HG03108 (cell line): Measurements from ENCODE around the gene KDM6B.
"Not testable (repeated sequence)": the region's sequence is repeated elsewhere in the genome, so short reads cannot be mapped to it uniquely, and the experiment has no call there.

Experiments used
- ATAC-seq: cut with Tn5 transposase; IDR thresholded peaks from one replicate; pipeline ENCODE4 v1.9.1; 2021; ENCODE audit warnings: moderate library complexity; ENCODE audit not compliant: unreplicated experiment

The KDM6B gene

GRCh38 chr17:7850701-7851437 is 16.9 kb downstream of the KDM6B start:
- no peak for ATAC-seq

- ATAC-seq: peak; percentile 75
Observed at GRCh38 chr17:7851438-7852261, 17.6 kb downstream of the KDM6B start.

GRCh38 chr17:7852262-7852670 is 18.2 kb downstream of the KDM6B start:
- no peak for ATAC-seq

- no peak for ATAC-seq
Observed at GRCh38 chr17:7852919-7853690, 19.1 kb downstream of the KDM6B start.

GRCh38 chr17:7853691-7854038 is 19.6 kb downstream of the KDM6B start:
- no peak for ATAC-seq

GRCh38 chr17:7854078-7854777 is 20.2 kb downstream of the KDM6B start:
- no peak for ATAC-seq

- no peak for ATAC-seq
Observed at GRCh38 chr17:7854851-7855659, 21.0 kb downstream of the KDM6B start, which contains the start of gene TMEM88. TMEM88 (plus strand) TSS chr17:7855066; CDS start chr17:7855075, 9 bp downstream.

GRCh38 chr17:7855660-7856010 is 21.6 kb downstream of the KDM6B start:
- ATAC-seq: no peak

GRCh38 chr17:7856011-7856810 is 22.2 kb downstream of the KDM6B start:
- ATAC-seq: no peak

- ATAC-seq: peak; percentile 65
Observed at GRCh38 chr17:7856811-7857712, 23.0 kb downstream of the KDM6B start, which contains the start of gene NAA38. NAA38 (minus strand) TSS chr17:7857559; CDS start chr17:7857463, 96 bp downstream.

GRCh38 chr17:7857713-7858521 is 23.9 kb downstream of the KDM6B start, which contains the start of gene CYB5D1:
CYB5D1 (plus strand) TSS chr17:7858003; CDS start chr17:7858135, 132 bp downstream.
- ATAC-seq: peak; percentile 25

GRCh38 chr17:7858522-7858810 is 24.4 kb downstream of the KDM6B start:
- no peak for ATAC-seq

GRCh38 chr17:7859028-7859427 is 25.0 kb downstream of the KDM6B start:
- ATAC-seq: no peak

GRCh38 chr17:7862692-7863437 is 28.8 kb downstream of the KDM6B start:
- no peak for ATAC-seq

GRCh38 chr17:7864384-7864783 is 30.4 kb downstream of the KDM6B start:
- ATAC-seq: not testable (repeated sequence)

GRCh38 chr17:7864995-7865650 is 31.1 kb downstream of the KDM6B start:
- ATAC-seq: no peak
